GM18861 (cell line): ENCODE results near the gene NEUROD4.
A peak's percentile ranks its signal among the peaks of the same experiment; 100 is the strongest.
"Not testable (repeated sequence)": the region's sequence is repeated elsewhere in the genome, so short reads cannot be mapped to it uniquely, and the experiment has no call there.

Experiments used
- ATAC-seq: cut with Tn5 transposase; IDR thresholded peaks from one replicate; pipeline ENCODE4 v1.9.1; 2021; ENCODE audit not compliant: unreplicated experiment

The NEUROD4 gene, protein sequence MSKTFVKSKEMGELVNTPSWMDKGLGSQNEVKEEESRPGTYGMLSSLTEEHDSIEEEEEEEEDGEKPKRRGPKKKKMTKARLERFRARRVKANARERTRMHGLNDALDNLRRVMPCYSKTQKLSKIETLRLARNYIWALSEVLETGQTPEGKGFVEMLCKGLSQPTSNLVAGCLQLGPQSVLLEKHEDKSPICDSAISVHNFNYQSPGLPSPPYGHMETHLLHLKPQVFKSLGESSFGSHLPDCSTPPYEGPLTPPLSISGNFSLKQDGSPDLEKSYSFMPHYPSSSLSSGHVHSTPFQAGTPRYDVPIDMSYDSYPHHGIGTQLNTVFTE

GRCh38 chr12:55019784-55020183 is at the start of gene NEUROD4:
Gene NEUROD4, plus strand, starts transcription at chr12:55019974. Its CDS starts 6,466 bp downstream, at chr12:55026440.
- ATAC-seq = peak; percentile 64

- ATAC-seq = no peak
Observed at GRCh38 chr12:54970741-54971140, 49.0 kb upstream of the NEUROD4 start.

DNA sequence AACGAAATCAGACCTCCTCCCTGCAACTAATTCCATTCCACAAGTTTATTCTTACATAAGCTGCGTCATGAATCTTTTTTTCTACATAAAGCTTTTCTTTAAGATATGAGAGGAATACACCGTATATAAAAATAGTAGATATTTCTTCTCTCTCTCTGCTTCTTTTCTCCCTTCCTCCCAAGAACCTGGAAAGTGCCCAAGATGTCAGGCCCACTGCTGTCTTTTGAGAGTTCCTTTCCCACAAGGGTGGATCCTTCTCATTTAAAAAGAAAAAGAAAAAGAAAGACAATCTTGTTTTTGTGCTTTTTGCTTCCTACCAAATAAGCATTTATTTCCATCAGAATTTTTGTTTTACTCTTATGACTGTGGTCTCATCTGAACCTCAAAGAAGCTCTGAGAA is 46.2 kb upstream of the NEUROD4 start:
- ATAC-seq = no peak

- no peak for ATAC-seq
Observed at GRCh38 chr12:54974279-54974678, 45.5 kb upstream of the NEUROD4 start.

GRCh38 chr12:54975272-54975671 is 44.5 kb upstream of the NEUROD4 start:
- ATAC-seq = no peak

GRCh38 chr12:54975875-54976274 is 43.9 kb upstream of the NEUROD4 start:
- no peak for ATAC-seq

DNA sequence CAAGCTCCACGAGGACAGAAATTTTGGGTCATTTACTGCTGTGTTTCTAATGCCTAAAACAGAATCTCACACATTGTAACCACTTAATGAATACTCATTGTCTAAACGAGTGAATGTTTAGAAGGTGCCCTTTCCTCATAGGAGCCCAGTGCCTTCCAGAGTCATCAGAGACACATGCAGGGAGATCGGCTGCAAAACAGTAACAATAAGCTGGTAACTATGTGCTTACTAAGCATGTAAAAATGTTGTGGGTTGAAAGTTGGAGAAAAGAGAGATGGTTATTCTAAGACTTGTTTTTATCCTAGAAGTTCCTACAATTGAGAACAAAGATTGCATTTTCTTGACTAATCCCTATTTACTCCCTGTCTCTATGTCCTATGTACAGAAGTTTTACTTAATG is 42.6 kb upstream of the NEUROD4 start:
- no peak for ATAC-seq

DNA sequence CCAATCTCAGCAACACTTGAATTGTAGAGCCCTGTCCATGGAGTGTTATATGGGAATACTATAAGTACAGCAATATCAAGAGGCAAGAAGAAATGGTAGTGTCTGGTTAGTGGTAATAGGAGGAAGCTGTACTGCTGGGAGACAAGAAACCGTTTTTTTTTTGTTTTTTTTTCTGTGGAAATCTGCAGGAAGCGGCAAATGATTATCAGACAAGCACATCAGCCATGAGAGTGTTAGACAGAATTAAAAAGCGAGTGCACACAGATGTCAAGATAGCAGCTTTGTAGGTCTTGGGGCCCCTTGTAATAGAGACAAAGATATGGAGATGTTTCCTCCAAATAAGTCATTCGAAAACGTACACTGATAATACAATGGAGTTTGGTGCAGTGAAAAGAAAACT is 41.9 kb upstream of the NEUROD4 start:
- no peak for ATAC-seq

- ATAC-seq = no peak
Observed at GRCh38 chr12:54980341-54980740, 39.4 kb upstream of the NEUROD4 start.

DNA sequence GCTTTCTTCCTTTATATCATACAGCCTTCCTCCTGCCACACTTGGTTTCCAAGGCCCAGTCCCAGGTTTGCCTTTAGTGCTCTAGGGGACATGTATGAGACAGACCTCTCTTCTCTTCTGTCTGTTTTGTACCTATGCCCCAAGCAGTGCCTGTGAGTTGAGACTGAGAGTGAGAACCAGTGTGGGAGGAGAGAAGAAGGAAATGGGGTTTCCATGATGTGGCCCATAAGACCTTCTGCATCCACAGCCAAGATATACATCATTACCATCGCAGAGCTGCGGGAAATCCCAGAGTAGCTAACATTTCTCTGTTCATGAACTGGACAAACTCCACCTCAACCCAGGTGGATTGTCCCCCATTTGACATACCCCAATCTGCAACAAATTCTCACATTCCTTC is 38.0 kb upstream of the NEUROD4 start:
- no peak for ATAC-seq

- no peak for ATAC-seq
Observed at GRCh38 chr12:54983536-54984101, 36.2 kb upstream of the NEUROD4 start.

- peak; percentile 90 for ATAC-seq
Observed at GRCh38 chr12:54984658-54985376, 35.0 kb upstream of the NEUROD4 start, which contains the start of gene TESPA1. Gene TESPA1, minus strand, starts transcription at chr12:54984762. Its CDS starts 10,200 bp downstream, at chr12:54974562.

DNA sequence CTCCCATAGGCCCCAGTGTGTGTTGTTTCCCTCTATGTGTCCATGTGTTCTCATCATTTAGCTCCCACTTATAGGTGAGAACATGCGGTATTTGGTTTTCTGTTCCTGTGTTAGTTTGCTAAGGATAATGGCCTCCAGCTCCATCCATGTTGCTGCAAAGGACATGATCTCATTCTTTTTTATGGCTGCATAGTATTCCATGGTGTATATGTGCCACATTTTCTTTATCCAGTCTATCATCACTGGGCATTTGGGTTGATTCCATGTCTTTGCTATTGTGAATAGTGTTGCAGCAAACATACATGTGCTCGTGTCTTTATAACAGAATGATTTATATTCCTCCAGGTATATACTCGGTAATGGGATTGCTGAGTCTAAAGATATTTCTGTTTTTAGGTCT is 33.0 kb upstream of the NEUROD4 start:
- not testable (repeated sequence) for ATAC-seq

GRCh38 chr12:54987611-54988231 is 32.1 kb upstream of the NEUROD4 start:
- ATAC-seq = no peak

DNA sequence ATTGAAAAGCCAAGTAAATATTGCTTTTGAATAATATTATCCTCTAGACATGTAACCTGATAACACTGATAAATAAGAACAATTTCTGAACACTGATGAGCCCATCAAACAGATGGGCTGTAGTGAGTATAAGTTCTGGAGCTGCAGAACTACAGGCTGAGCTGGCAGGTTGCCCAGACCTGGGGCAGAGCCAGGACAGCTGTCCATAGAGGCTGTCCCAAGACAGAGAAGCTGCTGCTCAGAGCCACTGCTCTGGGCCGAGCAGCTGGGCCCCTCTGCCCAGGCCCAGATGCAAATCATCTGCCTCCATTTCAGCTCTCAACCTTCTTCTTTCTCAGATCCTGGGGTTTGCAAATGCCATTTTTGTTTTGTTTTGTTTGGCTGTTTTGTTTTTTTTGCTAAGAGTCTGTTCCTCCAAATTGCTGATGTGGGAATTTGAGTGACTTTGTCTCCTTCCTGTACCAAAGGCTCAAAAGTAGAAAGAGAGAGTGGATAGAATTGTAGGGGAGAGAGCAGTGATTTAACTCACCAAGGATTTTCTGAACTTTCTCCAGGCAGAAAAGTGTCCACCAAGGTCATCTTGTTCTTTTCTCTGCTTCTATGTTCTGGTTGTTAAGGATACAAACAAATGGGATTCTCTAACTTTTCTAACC is 31.2 kb upstream of the NEUROD4 start:
- peak; percentile 20 for ATAC-seq

DNA sequence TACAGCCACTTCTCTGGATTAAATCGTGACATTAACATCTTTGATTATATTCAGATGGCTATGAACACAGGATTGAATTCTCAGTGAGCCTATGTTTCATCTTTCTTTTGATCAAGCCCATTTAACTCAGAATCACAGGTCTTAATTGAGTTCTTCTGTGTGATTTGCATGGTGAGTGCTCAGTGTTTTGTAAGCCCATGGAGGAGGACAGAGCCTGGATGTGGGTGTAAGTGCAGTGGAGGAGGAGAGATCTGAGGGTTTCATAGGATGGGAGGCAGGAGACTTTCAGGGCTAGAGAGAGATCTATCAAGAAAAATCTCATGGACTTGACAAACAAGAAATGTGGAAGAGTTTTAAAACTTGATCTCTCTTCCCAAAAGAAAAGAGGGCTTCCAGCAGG is 29.9 kb upstream of the NEUROD4 start:
- no peak for ATAC-seq

- peak; percentile 62 for ATAC-seq
Observed at GRCh38 chr12:54991161-54991990, 28.4 kb upstream of the NEUROD4 start.

GRCh38 chr12:54991991-54992375 is 27.8 kb upstream of the NEUROD4 start:
- peak; percentile 38 for ATAC-seq

GRCh38 chr12:54993181-54993835 is 26.5 kb upstream of the NEUROD4 start:
- ATAC-seq = peak; percentile 50

DNA sequence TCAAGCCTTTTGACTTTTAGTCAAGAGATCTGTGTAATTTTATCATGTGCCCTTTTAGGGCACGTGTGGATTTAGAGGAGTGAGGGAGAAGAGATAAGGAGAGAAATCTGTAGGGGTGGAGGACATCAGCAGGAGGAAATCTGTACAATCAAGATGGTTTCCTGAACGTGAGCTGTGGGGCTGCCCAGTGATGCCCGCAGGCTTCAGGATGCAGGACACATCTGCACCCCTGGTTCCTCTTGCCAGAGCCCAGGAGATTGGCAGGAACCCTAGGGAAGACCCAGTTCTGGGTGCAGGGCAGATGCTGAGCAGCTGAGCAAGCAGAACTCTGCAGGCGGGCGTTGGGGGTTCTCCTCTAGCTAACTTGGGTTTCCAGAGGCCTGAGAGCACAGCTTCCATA is 23.6 kb upstream of the NEUROD4 start:
- ATAC-seq = no peak
